SKM-1 (cell line): ENCODE data around the gene PKD1L1.
"Not testable (repeated sequence)": the region's sequence is repeated elsewhere in the genome, so short reads cannot be mapped to it uniquely, and the experiment has no call there.

Experiments used
- DNase-seq: peaks from one replicate; lab custom pipeline; 2025; ENCODE audit not compliant: unreplicated experiment; lab: John Stamatoyannopoulos, UW

Gene PKD1L1, protein sequence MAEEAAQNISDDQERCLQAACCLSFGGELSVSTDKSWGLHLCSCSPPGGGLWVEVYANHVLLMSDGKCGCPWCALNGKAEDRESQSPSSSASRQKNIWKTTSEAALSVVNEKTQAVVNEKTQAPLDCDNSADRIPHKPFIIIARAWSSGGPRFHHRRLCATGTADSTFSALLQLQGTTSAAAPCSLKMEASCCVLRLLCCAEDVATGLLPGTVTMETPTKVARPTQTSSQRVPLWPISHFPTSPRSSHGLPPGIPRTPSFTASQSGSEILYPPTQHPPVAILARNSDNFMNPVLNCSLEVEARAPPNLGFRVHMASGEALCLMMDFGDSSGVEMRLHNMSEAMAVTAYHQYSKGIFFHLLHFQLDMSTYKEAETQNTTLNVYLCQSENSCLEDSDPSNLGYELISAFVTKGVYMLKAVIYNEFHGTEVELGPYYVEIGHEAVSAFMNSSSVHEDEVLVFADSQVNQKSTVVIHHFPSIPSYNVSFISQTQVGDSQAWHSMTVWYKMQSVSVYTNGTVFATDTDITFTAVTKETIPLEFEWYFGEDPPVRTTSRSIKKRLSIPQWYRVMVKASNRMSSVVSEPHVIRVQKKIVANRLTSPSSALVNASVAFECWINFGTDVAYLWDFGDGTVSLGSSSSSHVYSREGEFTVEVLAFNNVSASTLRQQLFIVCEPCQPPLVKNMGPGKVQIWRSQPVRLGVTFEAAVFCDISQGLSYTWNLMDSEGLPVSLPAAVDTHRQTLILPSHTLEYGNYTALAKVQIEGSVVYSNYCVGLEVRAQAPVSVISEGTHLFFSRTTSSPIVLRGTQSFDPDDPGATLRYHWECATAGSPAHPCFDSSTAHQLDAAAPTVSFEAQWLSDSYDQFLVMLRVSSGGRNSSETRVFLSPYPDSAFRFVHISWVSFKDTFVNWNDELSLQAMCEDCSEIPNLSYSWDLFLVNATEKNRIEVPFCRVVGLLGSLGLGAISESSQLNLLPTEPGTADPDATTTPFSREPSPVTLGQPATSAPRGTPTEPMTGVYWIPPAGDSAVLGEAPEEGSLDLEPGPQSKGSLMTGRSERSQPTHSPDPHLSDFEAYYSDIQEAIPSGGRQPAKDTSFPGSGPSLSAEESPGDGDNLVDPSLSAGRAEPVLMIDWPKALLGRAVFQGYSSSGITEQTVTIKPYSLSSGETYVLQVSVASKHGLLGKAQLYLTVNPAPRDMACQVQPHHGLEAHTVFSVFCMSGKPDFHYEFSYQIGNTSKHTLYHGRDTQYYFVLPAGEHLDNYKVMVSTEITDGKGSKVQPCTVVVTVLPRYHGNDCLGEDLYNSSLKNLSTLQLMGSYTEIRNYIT (N-terminal part only)

DNA sequence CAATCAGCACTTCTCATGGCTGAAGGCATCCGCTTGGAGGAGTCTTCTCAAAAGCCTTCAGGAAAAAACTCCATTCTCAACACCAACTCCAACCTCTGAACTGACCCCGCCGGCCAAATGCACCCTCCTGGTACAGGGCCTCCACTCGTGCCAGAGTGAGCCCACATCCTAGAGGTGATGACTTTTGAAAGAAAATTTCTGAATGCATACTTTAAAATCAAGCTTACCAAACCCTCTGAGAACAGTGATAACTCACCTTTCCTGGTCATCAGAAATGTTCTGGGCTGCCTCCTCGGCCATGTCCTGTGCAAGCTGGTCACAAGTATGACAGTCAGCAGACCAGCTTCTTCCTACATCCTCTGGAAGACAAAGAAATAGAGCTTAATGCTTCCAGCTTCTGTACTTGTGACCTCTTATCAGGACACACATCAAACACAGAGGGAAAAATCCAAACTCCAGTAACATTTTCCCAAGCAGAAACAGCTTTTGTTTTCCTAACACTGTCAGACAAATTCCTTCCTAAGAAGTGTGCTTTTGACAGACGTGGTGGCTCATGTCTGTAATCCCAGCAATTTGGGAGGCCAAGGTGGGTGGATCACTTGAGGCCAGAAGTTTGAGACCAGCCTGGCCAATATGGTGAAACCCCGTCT, at the start of gene PKD1L1:
PKD1L1 (minus strand) TSS at position 326 of the 650 bp plus-strand sequence; CDS start at position 300, 26 bp downstream.
- no peak for DNase-seq

DNA sequence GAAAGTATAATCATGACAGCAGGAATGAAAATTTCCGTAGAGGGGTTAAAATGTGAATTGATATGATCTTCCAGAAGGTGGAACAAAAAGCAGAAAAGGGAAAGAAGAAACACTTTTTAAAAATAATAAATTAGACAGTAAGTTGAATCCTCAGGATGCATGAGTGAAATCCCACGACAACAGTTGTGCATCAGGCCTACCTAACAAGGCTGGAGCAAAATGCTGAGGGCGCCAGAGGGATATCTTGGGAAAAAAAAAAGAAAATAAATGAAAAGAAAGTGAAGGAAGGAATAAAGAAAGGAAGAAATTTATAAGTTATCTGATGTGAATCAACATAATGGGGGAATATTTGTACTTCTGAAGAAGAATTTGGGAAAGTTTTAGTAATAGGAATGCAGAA, 44.2 kb upstream of the PKD1L1 start:
- no peak for DNase-seq

GRCh38 chr7:47991741-47992311, 43.6 kb upstream of the PKD1L1 start:
- no peak for DNase-seq

GRCh38 chr7:47991270-47991669, 43.0 kb upstream of the PKD1L1 start:
- no peak for DNase-seq

DNA sequence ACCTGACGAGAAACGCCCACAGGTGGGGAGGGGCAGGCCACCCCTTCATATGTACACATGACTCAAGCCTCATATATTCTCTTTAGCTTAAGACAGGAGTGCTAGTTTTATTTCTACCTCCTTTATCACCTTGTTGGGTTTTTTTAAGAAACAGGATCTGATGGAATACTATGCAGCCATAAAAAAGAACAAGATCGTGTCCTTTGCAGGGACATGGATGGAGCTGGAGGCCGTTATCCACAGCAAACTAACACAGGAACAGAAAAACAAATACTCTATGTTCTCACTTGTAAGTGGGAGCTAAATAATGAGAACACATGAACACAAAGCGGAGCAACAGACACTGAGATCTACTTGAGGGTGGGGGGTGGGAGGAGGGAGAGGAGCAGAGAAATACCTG, 42.3 kb upstream of the PKD1L1 start:
- no peak for DNase-seq

DNA sequence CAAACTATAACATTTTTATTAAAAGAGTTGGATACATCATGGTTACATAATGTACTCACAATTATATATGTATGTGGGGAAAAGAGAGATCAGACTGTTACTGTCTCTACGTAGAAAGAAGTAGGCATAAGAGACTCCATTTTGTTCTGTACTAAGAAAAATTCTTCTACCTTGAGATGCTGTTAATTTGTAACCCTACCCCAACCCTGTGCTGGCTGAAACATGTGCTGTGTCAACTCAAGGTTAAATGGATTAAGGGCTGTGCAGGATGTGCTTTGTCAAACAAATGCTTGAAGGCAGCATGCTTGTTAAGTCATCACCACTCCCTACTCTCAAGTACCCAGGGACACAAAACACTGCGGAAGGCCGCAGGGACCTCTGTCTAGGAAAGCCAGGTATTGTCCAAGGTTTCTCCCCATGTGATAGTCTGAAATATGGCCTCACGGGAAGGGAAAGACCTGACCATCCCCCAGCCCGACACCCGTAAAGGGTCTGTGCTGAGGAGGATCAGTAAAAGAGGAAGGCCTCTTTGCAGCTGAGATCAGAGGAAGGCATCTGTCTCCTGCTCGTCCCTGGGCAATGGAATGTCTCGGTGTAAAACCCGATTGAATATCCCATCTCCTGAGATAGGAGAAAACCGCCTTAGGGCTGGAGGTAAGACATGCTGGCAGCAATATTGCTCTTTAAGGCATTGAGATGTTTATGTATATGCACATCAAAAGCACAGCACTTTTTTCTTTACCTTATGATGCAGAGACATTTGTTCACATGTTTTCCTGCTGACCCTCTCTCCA, 41.5 kb upstream of the PKD1L1 start:
- DNase-seq, result not testable (repeated sequence)

DNA sequence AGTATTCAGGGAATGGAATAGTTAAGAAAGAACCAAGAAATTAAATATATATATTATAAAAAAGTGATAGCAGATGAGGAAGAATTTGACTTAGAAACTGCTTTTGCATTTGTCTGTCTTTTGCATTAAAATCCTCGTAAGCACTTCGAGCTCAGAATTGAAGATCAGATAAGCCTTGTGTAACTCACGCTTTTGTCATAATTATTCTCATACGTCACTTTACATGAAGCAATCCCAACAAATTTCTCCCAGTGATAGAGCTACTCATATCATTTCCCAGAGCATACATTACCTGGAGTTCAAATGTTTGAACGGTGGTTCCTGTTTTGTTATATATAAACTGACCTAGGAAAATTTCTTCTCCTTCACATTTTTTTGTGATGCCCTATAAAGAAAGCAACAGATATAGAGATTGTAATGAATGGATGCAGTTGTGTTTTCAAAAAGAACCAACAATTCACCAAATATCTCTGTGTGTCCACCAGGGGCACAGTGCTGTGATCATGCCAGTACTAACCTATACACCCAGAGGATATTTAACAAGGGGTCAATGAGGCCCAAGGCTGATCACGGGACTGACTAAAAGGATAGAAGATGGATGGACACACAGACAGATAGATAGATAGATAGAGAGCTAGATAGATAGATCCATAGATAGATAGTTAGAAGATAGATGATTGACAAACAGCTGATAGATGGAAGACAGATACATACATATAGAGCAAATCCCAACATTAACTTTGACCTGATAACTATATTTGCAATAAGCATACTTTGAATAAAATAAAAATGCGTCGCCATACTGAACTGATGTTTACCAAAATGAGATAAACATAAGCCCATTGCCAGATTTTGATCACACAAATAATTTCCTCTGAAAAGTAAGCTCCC, 40.5 kb upstream of the PKD1L1 start:
- no peak for DNase-seq

GRCh38 chr7:47982610-47983009, 34.3 kb upstream of the PKD1L1 start:
- no peak for DNase-seq

GRCh38 chr7:47980648-47981047, 32.4 kb upstream of the PKD1L1 start:
- not testable (repeated sequence) for DNase-seq

- DNase-seq, result no peak
These were observed 31.5 kb upstream of the PKD1L1 start for GRCh38 chr7:47979832-47980181.

GRCh38 chr7:47979145-47979831, 31.0 kb upstream of the PKD1L1 start, which contains the start of gene HUS1:
HUS1 (minus strand) TSS chr7:47979615; CDS start chr7:47979519, 96 bp downstream.
- DNase-seq, result peak; percentile 76

- DNase-seq, result no peak
These were observed 30.5 kb upstream of the PKD1L1 start for GRCh38 chr7:47978790-47979144.

DNA sequence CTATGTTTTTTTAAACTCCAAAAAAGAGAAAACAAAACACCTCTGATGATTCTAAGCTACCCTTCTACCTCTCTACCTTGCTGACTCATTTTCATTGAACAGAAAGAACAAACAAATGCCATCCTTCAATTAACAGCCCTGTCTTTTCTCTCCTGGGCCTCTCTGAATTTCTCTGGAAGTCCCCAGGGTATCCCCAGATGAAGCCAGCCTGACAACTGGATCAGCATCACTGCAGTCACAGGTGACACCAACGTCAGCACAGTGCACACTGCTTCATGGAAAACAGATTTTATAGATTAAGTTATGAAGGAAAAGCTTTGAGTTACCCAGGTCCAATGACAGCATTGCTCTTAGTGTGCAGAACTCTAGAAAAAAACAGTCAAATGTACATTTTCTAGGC, 25.5 kb upstream of the PKD1L1 start:
- no peak for DNase-seq

- no peak for DNase-seq
These were observed 22.5 kb upstream of the PKD1L1 start for GRCh38 chr7:47970761-47971160.

GRCh38 chr7:47968847-47969774, 20.8 kb upstream of the PKD1L1 start:
- DNase-seq, result no peak

DNA sequence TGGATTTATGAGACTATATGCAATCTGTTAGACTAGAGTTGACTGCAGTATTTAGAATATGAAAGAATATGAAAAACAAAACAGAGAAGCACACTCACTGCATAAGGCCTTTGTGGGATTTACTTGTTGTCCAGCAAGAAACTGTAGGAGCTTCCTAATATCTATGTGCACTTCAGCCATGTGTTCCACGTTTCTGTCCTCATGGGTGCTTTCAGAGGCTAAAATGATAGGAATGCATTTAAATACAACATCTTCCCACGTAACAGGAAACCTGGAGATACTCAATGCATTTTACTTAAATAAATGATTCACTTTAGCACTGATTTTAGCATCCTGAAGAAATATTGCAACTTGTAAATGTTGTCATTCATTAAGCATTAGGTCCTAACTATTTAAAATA, 19.4 kb upstream of the PKD1L1 start:
- no peak for DNase-seq

GRCh38 chr7:47967123-47967522, 18.9 kb upstream of the PKD1L1 start:
- no peak for DNase-seq
